DND-41 (cell line): ENCODE results near the gene SIRT7.

Source experiments
- ATAC-seq: fragments of 200-7000 bp; cut with Tn5 transposase; 3 replicates; pipeline ENCODE4 v1.9.1; 2021; ENCODE audit warnings: low read depth; ENCODE audit not compliant: insufficient read depth
- DNase-seq: peaks from one replicate; pipeline ENCODE4 v3.0.0-alpha.2; 2020
- H2AFZ ChIP-seq: 2 replicates; pipeline ENCODE4 v1.6.0; 2012; ENCODE audit warnings: low read depth, low read length
- H3K27ac ChIP-seq: 2 replicates; pipeline ENCODE4 v1.5.1; 2012; ENCODE audit warnings: low read length, inconsistent platforms
- H3K27me3 ChIP-seq: fragments of 200-600 bp; sonication (generic); 2 replicates; pipeline ENCODE4 v1.6.0; 2012; ENCODE audit warnings: low read length, mild to moderate bottlenecking, inconsistent platforms; ENCODE audit not compliant: insufficient read depth, poor library complexity
- H3K36me3 ChIP-seq: 2 replicates; pipeline ENCODE4 v1.5.1; 2012; ENCODE audit warnings: low read length, inconsistent platforms; ENCODE audit not compliant: insufficient read depth
- H3K4me1 ChIP-seq: 2 replicates; pipeline ENCODE4 v1.5.1; 2012; ENCODE audit warnings: mild to moderate bottlenecking, low read length; ENCODE audit not compliant: insufficient read depth
- H3K4me2 ChIP-seq: 2 replicates; pipeline ENCODE4 v1.6.0; 2012; ENCODE audit warnings: mild to moderate bottlenecking, moderate library complexity, low read length, inconsistent platforms; ENCODE audit not compliant: insufficient read depth
- H3K4me3 ChIP-seq, 2 experiments: fragments of 200-600 bp in 1 of 2; shearing (Covaris generic) in 1 of 2; 2 replicates each; pipeline ENCODE4 v1.5.1; 2012 to 2016; ENCODE audit warnings: inconsistent platforms in 2 of 2, low read length in 2 of 2, mild to moderate bottlenecking in 2 of 2, low read depth in 1 of 2, moderate library complexity in 1 of 2
- H3K79me2 ChIP-seq: 2 replicates; pipeline ENCODE4 v1.6.0; 2012; ENCODE audit warnings: low read length, inconsistent platforms; ENCODE audit not compliant: insufficient read depth
- H3K9ac ChIP-seq: 2 replicates; pipeline ENCODE4 v1.6.0; 2012; ENCODE audit warnings: low read depth, mild to moderate bottlenecking, inconsistent platforms, low read length, moderate library complexity
- H3K9me3 ChIP-seq: 2 replicates; pipeline ENCODE4 v1.5.1; 2012; ENCODE audit warnings: low read length, moderate library complexity, mild to moderate bottlenecking, inconsistent platforms; ENCODE audit not compliant: insufficient read depth, severe bottlenecking
- H4K20me1 ChIP-seq: 2 replicates; pipeline ENCODE4 v1.6.0; 2012; ENCODE audit warnings: low read length; ENCODE audit not compliant: insufficient read depth
- CTCF ChIP-seq: IDR thresholded peaks from 2 replicates; pipeline ENCODE4 v1.5.1; 2012; ENCODE audit warnings: borderline replicate concordance, low read length, moderate library complexity, mild to moderate bottlenecking; ENCODE audit not compliant: poor library complexity, severe bottlenecking; ENCODE audit errors: extremely low read depth
- EZH2 ChIP-seq: IDR thresholded peaks from 3 replicates; pipeline ENCODE4 v1.6.1; 2012; ENCODE audit warnings: borderline replicate concordance, low read depth, mild to moderate bottlenecking, moderate library complexity, low read length, inconsistent platforms; ENCODE audit not compliant: severe bottlenecking

SIRT7 gene

GRCh38 chr17:81913394-81914102 is 4.4 kb downstream of the SIRT7 start:
- no peak overlapping the region for H2AFZ ChIP-seq
- peaks cover 60% of the 10 kb centered on the region for H4K20me1 ChIP-seq
- H3K9ac ChIP-seq = no peak overlapping the region
- H3K4me1 ChIP-seq = peaks cover 48% of the 10 kb centered on the region
- ATAC-seq = no peak
- no peak for DNase-seq
- H3K79me2 ChIP-seq = peaks cover 47% of the 10 kb centered on the region
- no peaks in the 10 kb centered on the region for H3K9me3 ChIP-seq
- no peak overlapping the region for H3K27ac ChIP-seq
- H3K4me3 ChIP-seq = no peak overlapping the region
- H3K4me2 ChIP-seq = no peak overlapping the region
- no peaks in the 10 kb centered on the region for H3K27me3 ChIP-seq
- TF ChIP-seq CTCF (no peak), EZH2 (no peak)
- H3K36me3 ChIP-seq = peaks cover 62% of the 10 kb centered on the region

GRCh38 chr17:81912441-81913309 is 5.3 kb downstream of the SIRT7 start:
- H3K79me2 ChIP-seq = peaks cover 44% of the 10 kb centered on the region
- TF ChIP-seq EZH2 = no peak
- TF ChIP-seq CTCF = no peak
- peaks cover 67% of the 10 kb centered on the region for H4K20me1 ChIP-seq
- no peak overlapping the region for H2AFZ ChIP-seq
- H3K4me2 ChIP-seq = no peak overlapping the region
- peaks cover 69% of the 10 kb centered on the region for H3K36me3 ChIP-seq
- H3K27ac ChIP-seq = no peak overlapping the region
- no peaks in the 10 kb centered on the region for H3K27me3 ChIP-seq
- H3K9ac ChIP-seq = no peak overlapping the region
- peaks cover 43% of the 10 kb centered on the region for H3K4me1 ChIP-seq
- H3K9me3 ChIP-seq = no peaks in the 10 kb centered on the region
- no peak for ATAC-seq
- H3K4me3 ChIP-seq = no peak overlapping the region
- no peak for DNase-seq

GRCh38 chr17:81911969-81912368 is 6.0 kb downstream of the SIRT7 start:
- H3K4me2 ChIP-seq = peak overlapping the region; percentile 62
- TF ChIP-seq CTCF (no peak), EZH2 (no peak)
- peaks cover 37% of the 10 kb centered on the region for H3K4me1 ChIP-seq
- peaks cover 37% of the 10 kb centered on the region for H3K79me2 ChIP-seq
- H3K9me3 ChIP-seq = no peaks in the 10 kb centered on the region
- peaks cover 74% of the 10 kb centered on the region for H3K36me3 ChIP-seq
- no peak for ATAC-seq
- H3K9ac ChIP-seq = no peak overlapping the region
- no peak overlapping the region for H3K4me3 ChIP-seq
- no peak overlapping the region for H2AFZ ChIP-seq
- no peaks in the 10 kb centered on the region for H3K27me3 ChIP-seq
- no peak overlapping the region for H3K27ac ChIP-seq
- H4K20me1 ChIP-seq = peaks cover 71% of the 10 kb centered on the region
- no peak for DNase-seq
